GM12873 (cell line): ENCODE results near the gene CGB2.

ENCODE experiments used
- TF ChIP-seq, protein P1 (sequence below): IDR thresholded peaks from 2 replicates; pipeline ENCODE4 v1.5.1; 2012; ENCODE audit warnings: low read depth, mild to moderate bottlenecking, moderate library complexity, low read length, control low read depth; ENCODE audit not compliant: insufficient read depth; ENCODE audit errors: missing control alignments

The CGB2 gene

DNA sequence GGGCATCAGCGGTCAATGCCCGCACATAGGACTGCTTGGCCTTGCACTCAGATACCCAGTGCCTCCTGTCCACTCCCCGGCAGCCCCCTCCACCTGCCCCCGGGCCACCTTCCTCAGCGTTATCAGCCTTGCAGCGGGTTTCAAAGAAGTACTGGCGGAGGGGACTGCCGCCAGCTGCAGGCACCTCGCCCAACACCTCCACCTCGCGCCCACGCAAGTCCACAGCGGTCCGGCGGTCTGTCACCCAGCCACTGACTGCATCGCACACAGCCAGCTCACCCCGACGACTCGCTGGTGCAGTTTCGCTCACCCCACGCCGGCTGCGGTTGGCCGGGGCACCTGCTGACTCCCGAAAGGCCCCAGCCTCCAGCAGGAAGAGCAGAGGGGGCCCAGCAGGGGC lies 29.8 kb downstream of the CGB2 start:
- TF ChIP-seq, protein P1, sequence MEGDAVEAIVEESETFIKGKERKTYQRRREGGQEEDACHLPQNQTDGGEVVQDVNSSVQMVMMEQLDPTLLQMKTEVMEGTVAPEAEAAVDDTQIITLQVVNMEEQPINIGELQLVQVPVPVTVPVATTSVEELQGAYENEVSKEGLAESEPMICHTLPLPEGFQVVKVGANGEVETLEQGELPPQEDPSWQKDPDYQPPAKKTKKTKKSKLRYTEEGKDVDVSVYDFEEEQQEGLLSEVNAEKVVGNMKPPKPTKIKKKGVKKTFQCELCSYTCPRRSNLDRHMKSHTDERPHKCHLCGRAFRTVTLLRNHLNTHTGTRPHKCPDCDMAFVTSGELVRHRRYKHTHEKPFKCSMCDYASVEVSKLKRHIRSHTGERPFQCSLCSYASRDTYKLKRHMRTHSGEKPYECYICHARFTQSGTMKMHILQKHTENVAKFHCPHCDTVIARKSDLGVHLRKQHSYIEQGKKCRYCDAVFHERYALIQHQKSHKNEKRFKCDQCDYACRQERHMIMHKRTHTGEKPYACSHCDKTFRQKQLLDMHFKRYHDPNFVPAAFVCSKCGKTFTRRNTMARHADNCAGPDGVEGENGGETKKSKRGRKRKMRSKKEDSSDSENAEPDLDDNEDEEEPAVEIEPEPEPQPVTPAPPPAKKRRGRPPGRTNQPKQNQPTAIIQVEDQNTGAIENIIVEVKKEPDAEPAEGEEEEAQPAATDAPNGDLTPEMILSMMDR, result no peak

DNA sequence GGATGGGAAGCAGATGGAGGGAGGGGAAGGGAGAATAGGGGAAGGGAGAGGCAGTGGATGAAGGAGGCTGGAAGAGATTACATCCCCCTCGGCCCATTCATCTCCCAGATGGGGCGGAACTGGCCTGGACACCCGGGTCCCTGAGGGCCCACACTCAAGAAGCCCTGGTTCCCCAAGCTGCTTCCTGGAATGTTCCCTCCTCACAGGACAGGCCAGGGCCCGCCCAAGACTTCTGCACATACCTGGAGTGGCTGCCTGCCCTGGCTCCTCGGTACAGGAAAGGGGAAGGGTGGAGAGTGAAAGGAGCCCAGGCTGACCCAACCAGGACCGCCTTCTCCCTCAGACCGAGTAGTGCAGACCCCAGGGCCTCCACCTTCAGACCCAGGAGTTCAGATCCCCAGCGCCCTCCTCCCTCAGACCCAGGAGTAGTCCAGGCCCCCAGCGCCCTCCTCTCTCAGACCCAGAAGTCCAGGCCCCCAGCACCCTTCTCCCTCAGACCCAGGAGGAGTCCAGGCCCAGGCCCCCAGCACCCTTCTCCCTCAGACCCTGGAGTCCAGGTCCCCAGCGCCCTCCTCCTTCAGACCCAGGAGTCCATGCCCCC lies 32.4 kb downstream of the CGB2 start:
- TF ChIP-seq, protein P1, result no peak

DNA sequence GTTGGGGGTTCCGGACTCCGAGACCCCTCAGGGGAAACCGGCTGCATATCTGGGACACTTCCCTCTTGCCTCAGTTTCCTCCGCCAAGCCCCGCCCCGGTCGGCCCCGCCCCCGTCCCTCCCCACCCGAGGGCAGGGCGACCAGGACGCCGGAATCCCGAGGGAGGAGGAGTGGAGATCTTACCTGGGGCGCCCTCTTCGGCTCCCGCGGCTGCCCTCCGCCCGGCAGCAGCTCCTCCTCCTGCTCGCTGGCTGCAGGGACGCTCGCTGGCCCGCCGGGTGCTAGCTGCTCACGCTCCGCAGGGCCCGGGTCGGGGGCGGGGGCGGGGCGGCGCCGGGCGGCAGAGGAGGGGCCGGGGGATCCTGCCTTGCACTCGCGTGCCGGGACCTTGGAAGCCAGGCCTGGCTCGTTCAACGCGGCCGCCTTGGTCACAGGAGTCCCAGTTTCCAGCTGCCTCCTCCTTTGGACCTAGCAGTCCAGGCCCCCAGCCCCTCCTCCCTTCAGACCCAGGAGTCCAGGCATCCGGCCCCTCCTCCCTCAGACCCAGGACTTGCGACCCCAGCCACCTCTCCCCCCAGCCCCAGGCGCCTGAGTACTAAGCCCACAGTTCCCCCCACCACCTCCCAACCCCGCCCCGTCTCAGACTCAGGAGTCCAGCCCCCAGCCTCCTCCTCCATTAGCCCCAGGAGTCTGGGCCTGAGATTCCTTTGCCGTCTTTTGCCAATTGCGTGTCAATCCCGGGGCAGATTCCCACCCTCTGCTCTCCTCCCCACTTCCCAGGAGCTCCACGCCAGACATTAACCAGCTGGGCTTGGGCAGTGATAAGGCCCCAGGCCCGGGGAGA lies 33.3 kb downstream of the CGB2 start, which contains the start of gene NTF4:
NTF4 (minus strand) TSS at position 51 of the 844 bp plus-strand sequence. CDS start 2,821 bp downstream, outside the sequence.
- TF ChIP-seq, protein P1, result no peak

DNA sequence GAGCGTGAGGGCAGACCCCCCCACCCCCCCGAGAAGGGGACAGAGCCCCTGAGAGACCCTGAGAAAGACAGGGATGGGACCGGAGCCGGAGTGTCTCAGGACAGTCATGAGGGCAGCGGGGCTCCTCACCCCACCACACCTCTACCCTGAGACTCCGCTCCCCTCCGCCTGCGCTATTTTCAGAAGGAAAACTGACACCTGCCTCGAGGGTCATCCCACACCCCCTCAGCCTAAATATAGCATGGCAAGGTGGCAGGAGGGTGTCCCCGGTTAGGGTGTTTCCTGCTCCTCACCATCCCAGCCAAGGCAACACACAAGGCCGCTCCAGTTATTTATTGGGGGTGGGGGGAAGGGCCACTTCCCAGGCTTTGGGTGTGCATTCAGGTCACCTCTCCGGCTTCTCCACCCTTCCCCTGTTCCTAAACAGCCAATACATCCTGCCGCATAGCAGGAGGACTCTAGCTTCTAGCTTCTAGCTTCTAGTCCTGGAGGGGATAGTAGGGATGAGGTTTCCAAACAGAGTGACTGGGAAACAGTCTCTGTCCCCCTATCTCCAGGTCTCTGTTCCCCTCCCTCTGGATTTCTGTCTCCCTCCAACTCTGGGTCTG lies 34.3 kb downstream of the CGB2 start:
- TF ChIP-seq, protein P1, result no peak

DNA sequence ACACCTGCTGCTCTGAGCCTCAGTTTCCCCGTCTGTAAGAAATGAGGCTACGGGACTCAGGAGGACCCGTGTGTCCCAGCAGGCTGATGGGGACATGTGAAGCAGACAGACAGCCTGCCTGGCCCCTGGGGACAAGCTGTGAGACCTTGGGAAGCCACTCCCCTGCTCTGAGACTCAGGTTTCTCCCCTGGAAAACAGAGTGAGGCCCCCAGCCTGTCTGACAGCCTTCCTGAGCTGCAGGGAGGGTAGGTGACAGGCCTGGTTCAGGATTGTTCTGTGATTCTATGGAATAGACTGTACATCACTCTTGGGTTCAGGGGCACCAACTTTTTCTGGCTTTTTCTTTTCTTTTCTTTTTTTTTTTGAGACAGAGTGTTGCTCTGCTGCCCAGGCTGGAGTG lies 35.9 kb downstream of the CGB2 start:
- TF ChIP-seq, protein P1, result no peak

DNA sequence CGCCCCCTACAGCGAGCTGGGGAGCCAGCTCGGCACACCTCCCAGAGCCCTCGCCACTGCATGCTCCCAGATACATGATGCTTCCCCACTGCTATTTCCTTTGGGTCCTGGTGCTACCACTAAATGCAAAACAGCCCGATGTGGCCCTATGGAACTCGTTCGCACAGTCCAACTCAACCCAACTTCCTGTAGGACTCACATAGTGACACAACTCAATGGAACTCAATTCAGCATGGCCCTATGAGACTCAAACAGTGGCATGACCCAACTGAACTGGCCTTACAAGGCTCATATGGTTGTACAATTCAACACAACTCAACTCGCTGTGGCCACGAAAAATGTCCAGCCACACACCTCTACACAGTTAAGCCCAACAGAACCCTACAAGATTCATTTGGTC lies 37.3 kb downstream of the CGB2 start:
- TF ChIP-seq, protein P1, result no peak

DNA sequence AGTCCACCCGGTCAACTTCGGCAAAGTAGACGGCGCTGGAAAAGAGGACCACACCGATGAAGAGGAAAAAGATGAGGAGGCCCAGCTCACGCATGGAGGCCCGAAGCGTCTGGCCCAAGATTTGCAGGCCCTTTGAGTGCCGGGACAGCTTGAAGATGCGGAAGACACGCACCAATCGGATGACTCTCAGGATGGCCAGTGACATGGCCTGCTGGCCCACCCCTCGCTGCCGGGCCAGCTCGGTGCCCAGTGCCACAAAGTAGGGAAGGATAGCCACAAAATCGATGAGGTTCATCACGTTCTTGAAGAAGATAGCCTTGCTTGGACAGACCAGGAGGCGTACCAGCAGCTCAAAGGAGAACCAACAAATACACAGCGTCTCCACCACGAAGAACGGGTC lies 38.7 kb downstream of the CGB2 start:
- TF ChIP-seq, protein P1, result no peak
